Stimulated activated memory B cell treated with anti-CD40 and anti-IgM and Interleukin-4, amounts not matched to agents 10 μg/mL and 1 μg/mL and 100 μg/mL, for 72 hours (primary cell): ENCODE measurements around the gene EFNA2.

Experiments
- ATAC-seq: fragments of 150-1000 bp; cut with Tn5 transposase; 2 replicates; pipeline ENCODE4 v1.10.0; 2021
- H3K27ac Mint-ChIP-seq: one replicate; pipeline ENCODE4 v1.8.0; 2022; ENCODE audit warnings: mild to moderate bottlenecking, mixed read lengths
- H3K27me3 Mint-ChIP-seq: one replicate; pipeline ENCODE4 v1.8.0; 2022; ENCODE audit warnings: mixed read lengths
- H3K36me3 Mint-ChIP-seq: one replicate; pipeline ENCODE4 v1.8.0; 2022; ENCODE audit warnings: mixed read lengths
- H3K4me1 Mint-ChIP-seq: one replicate; pipeline ENCODE4 v1.8.0; 2022; ENCODE audit warnings: mixed read lengths
- H3K4me3 Mint-ChIP-seq: one replicate; pipeline ENCODE4 v1.8.0; 2022; ENCODE audit warnings: mild to moderate bottlenecking, moderate library complexity, mixed read lengths
- H3K9me3 Mint-ChIP-seq: one replicate; pipeline ENCODE4 v1.8.0; 2022; ENCODE audit warnings: mixed read lengths

Gene EFNA2

GRCh38 chr19:1280636-1281568 is 4.8 kb upstream of the EFNA2 start:
- Mint-ChIP-seq H3K27ac (no peak overlapping the region), H3K36me3 (peaks cover 34% of the 10 kb centered on the region), H3K27me3 (peaks cover 38% of the 10 kb centered on the region), H3K4me3 (no peak overlapping the region), H3K9me3 (no peaks in the 10 kb centered on the region), H3K4me1 (peaks cover 43% of the 10 kb centered on the region)
- no peak for ATAC-seq

GRCh38 chr19:1281569-1282287 is 3.9 kb upstream of the EFNA2 start:
- Mint-ChIP-seq H3K9me3 (no peaks in the 10 kb centered on the region), H3K36me3 (peaks cover 30% of the 10 kb centered on the region), H3K4me1 (peaks cover 43% of the 10 kb centered on the region), H3K4me3 (no peak overlapping the region), H3K27me3 (peaks cover 45% of the 10 kb centered on the region), H3K27ac (no peak overlapping the region)
- no peak for ATAC-seq

GRCh38 chr19:1282588-1283206 is 3.0 kb upstream of the EFNA2 start:
- no peak for ATAC-seq
- Mint-ChIP-seq H3K27me3 (peaks cover 52% of the 10 kb centered on the region), H3K9me3 (no peaks in the 10 kb centered on the region), H3K36me3 (peaks cover 26% of the 10 kb centered on the region), H3K4me1 (peaks cover 39% of the 10 kb centered on the region), H3K27ac (no peak overlapping the region), H3K4me3 (no peak overlapping the region)

GRCh38 chr19:1283207-1283916 is 2.3 kb upstream of the EFNA2 start:
- H3K27ac Mint-ChIP-seq: no peak overlapping the region
- peaks cover 20% of the 10 kb centered on the region for H3K36me3 Mint-ChIP-seq
- no peaks in the 10 kb centered on the region for H3K9me3 Mint-ChIP-seq
- H3K27me3 Mint-ChIP-seq: peaks cover 59% of the 10 kb centered on the region
- H3K4me3 Mint-ChIP-seq: no peak overlapping the region
- H3K4me1 Mint-ChIP-seq: peaks cover 33% of the 10 kb centered on the region
- no peak for ATAC-seq

GRCh38 chr19:1283917-1284292 is 1.8 kb upstream of the EFNA2 start:
- Mint-ChIP-seq H3K9me3 (no peaks in the 10 kb centered on the region), H3K27me3 (peaks cover 60% of the 10 kb centered on the region), H3K4me3 (no peak overlapping the region), H3K27ac (no peak overlapping the region), H3K4me1 (peaks cover 33% of the 10 kb centered on the region), H3K36me3 (peaks cover 18% of the 10 kb centered on the region)
- ATAC-seq: no peak

GRCh38 chr19:1284293-1284978 is 1.2 kb upstream of the EFNA2 start:
- H3K27ac Mint-ChIP-seq: no peak overlapping the region
- H3K9me3 Mint-ChIP-seq: no peaks in the 10 kb centered on the region
- H3K4me1 Mint-ChIP-seq: peaks cover 32% of the 10 kb centered on the region
- no peak for ATAC-seq
- H3K4me3 Mint-ChIP-seq: peak overlapping the region; percentile 58
- H3K27me3 Mint-ChIP-seq: peaks cover 65% of the 10 kb centered on the region
- H3K36me3 Mint-ChIP-seq: peaks cover 13% of the 10 kb centered on the region

- H3K27ac Mint-ChIP-seq: no peak overlapping the region
- peaks cover 72% of the 10 kb centered on the region for H3K27me3 Mint-ChIP-seq
- H3K36me3 Mint-ChIP-seq: peaks cover 5% of the 10 kb centered on the region
- H3K4me1 Mint-ChIP-seq: peaks cover 24% of the 10 kb centered on the region
- no peak for ATAC-seq
- peak overlapping the region; percentile 58 for H3K4me3 Mint-ChIP-seq
- no peaks in the 10 kb centered on the region for H3K9me3 Mint-ChIP-seq
Observed at GRCh38 chr19:1284979-1285736, 515 bp upstream of the EFNA2 start.

GRCh38 chr19:1286487-1287353 is 1.0 kb downstream of the EFNA2 start:
- H3K27me3 Mint-ChIP-seq: peaks cover 83% of the 10 kb centered on the region
- no peak for ATAC-seq
- H3K36me3 Mint-ChIP-seq: no peaks in the 10 kb centered on the region
- no peaks in the 10 kb centered on the region for H3K9me3 Mint-ChIP-seq
- no peak overlapping the region for H3K27ac Mint-ChIP-seq
- H3K4me3 Mint-ChIP-seq: peak overlapping the region; percentile 76
- H3K4me1 Mint-ChIP-seq: peaks cover 28% of the 10 kb centered on the region

GRCh38 chr19:1287354-1288225 is 1.9 kb downstream of the EFNA2 start:
- H3K4me3 Mint-ChIP-seq: peak overlapping the region; percentile 39
- peaks cover 87% of the 10 kb centered on the region for H3K27me3 Mint-ChIP-seq
- no peaks in the 10 kb centered on the region for H3K9me3 Mint-ChIP-seq
- no peak overlapping the region for H3K27ac Mint-ChIP-seq
- no peaks in the 10 kb centered on the region for H3K36me3 Mint-ChIP-seq
- ATAC-seq: no peak
- H3K4me1 Mint-ChIP-seq: peaks cover 37% of the 10 kb centered on the region

- H3K4me1 Mint-ChIP-seq: peaks cover 41% of the 10 kb centered on the region
- H3K27me3 Mint-ChIP-seq: peaks cover 87% of the 10 kb centered on the region
- no peak for ATAC-seq
Observed at GRCh38 chr19:1288226-1288612, 2.5 kb downstream of the EFNA2 start.

GRCh38 chr19:1288833-1289685 is 3.4 kb downstream of the EFNA2 start:
- peaks cover 87% of the 10 kb centered on the region for H3K27me3 Mint-ChIP-seq
- H3K36me3 Mint-ChIP-seq: no peaks in the 10 kb centered on the region
- H3K4me1 Mint-ChIP-seq: peaks cover 44% of the 10 kb centered on the region
- no peaks in the 10 kb centered on the region for H3K9me3 Mint-ChIP-seq
- H3K27ac Mint-ChIP-seq: no peak overlapping the region
- H3K4me3 Mint-ChIP-seq: no peak overlapping the region
- ATAC-seq: peak; percentile 5

More at GRCh38 chr19:1288226-1288612, 2.5 kb downstream of the EFNA2 start:
- Mint-ChIP-seq H3K4me3 (no peak overlapping the region), H3K36me3 (no peaks in the 10 kb centered on the region), H3K27ac (no peak overlapping the region), H3K9me3 (no peaks in the 10 kb centered on the region)

- peaks cover 87% of the 10 kb centered on the region for H3K27me3 Mint-ChIP-seq
- no peak overlapping the region for H3K4me3 Mint-ChIP-seq
- peaks cover 44% of the 10 kb centered on the region for H3K4me1 Mint-ChIP-seq
- no peaks in the 10 kb centered on the region for H3K9me3 Mint-ChIP-seq
- ATAC-seq: no peak
- H3K27ac Mint-ChIP-seq: no peak overlapping the region
- H3K36me3 Mint-ChIP-seq: no peaks in the 10 kb centered on the region
Observed at GRCh38 chr19:1289686-1290025, 4.0 kb downstream of the EFNA2 start.
